HG02981 (cell line): Measurements from ENCODE around the gene RAB31.
"Not testable (repeated sequence)": the region's sequence is repeated elsewhere in the genome, so short reads cannot be mapped to it uniquely, and the experiment has no call there.

ENCODE experiments used
- ATAC-seq: cut with Tn5 transposase; IDR thresholded peaks from one replicate; pipeline ENCODE4 v1.9.1; 2021; ENCODE audit warnings: mild to moderate bottlenecking, moderate library complexity; ENCODE audit not compliant: unreplicated experiment

The RAB31 gene, protein sequence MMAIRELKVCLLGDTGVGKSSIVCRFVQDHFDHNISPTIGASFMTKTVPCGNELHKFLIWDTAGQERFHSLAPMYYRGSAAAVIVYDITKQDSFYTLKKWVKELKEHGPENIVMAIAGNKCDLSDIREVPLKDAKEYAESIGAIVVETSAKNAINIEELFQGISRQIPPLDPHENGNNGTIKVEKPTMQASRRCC

GRCh38 chr18:9708057-9708433 lies at the start of gene RAB31:
Gene RAB31 (plus strand): TSS chr18:9708301. CDS start chr18:9708406, 105 bp downstream.
- ATAC-seq = no peak

GRCh38 chr18:9659499-9660375 lies 48.4 kb upstream of the RAB31 start:
- ATAC-seq = no peak

- no peak for ATAC-seq
Observed at GRCh38 chr18:9661564-9661963, 46.5 kb upstream of the RAB31 start.

DNA sequence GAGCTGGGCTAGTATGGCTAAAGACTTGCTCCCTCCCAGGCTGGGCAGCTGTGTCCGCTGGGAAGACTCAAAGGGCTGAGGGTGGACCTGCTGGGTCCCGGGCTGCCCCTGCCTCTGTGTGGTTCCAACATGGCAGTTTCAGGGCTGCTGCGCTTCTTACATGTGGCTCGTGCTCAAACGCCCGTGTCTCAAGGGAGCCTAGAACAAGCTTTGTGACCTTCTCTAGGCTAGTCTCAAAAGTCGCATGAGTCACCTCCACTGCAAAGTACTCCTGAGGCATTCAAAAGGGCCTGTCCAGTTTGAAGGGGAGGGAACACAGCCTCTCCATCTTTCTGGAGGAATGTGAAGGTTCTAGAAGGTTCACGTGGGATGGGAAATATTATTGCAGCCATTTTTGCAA lies 44.7 kb upstream of the RAB31 start:
- no peak for ATAC-seq

GRCh38 chr18:9665314-9665713 lies 42.8 kb upstream of the RAB31 start:
- ATAC-seq = no peak

DNA sequence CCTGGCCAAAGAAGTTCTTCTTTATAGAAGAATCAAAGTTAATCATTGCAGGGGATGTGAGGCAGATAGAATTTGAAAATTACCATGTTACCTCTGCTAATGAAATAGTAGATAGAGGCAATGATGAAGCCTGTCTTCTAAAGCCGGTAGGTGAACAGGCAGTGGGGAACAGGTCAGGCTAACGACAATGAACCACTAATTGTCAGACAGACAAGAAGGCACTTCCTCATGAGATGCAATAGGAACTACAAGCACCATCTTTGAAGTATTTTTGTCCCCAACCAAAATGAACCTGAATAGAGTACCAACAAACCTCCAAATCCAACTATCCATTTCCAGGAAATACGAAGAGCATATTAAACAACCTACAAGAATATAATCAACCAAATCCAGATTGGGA lies 41.6 kb upstream of the RAB31 start:
- ATAC-seq = no peak

DNA sequence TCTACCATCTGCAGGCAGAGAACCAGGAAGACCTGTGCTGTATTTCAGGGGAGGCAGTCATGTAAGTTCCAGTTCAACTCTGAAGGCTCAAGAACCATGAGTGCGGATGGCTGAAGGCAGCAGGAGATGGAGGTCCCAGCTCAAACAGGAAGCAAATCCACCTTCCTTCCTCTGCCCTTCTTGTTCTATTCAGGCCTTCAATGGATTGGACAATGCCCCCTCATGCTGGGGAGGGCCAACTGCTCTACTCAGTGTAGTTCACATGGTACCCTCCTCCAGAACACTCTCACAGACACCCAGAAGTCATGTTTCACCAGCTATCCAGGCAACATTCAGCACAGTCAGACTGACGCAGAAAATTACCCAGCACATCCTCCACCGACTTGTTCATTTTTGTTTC lies 39.1 kb upstream of the RAB31 start:
- no peak for ATAC-seq

DNA sequence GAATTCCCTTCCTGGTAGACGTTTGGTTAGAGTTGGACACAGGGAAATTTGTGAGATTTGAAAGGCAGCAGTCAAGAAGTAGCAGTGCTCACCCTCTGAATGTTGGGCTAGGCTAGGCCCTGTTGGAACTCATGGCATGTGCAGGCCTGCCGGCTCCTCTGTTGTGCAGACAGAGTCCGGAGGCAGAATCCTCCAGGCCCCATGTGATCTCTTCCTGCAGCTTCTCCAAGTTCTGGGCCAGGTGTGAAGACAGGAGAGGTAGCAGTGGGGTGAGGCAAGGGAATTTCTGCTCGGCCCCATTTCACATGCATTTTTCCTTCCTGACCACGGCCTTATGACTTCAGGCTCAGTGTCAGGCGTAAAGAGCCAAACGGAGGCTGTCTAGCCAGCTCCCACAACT lies 36.9 kb upstream of the RAB31 start:
- ATAC-seq = no peak

DNA sequence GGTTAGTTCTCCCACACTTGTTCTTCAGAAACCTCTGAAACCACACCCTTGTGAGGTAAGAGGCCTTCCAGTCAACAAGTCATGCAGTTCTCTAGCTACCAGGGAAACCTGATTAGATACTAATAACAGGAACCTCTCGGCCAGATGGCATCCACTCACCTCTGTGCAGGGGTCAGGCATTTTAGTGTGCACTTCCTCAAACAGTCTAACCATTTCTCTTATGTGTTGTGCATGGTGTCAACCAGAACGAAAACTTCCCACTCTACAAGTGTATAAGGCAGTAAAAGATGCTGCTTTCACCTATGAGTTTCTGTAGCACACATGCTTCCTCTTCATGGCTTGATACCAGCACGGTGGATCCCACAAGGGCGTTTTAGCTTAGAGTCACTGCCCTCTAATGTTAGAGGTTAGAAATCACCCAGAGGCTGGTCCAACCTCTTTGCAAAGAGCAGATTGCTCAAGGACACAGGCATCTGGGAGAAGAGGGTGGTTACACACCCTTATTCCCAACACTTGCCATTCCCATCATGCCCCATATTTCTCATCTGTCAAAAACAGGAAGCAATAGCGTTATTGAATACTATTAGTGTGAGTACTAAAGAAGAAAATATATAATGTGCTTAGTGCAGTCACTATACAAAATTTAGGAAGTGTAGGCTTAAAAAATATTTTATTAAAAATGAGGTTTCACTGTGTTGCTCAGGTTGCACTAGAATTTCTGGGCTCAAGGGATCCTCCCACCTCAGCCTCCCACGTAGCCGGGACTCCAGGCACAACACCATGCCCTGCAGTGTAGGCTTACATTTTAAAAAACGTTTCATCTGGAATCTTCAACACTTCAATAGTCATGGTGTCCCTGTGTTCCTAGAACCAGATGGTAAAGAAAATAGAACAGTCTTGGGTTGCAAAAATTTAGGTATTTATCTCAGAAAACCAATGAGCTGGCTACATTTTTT lies 34.5 kb upstream of the RAB31 start:
- ATAC-seq = peak; percentile 99

DNA sequence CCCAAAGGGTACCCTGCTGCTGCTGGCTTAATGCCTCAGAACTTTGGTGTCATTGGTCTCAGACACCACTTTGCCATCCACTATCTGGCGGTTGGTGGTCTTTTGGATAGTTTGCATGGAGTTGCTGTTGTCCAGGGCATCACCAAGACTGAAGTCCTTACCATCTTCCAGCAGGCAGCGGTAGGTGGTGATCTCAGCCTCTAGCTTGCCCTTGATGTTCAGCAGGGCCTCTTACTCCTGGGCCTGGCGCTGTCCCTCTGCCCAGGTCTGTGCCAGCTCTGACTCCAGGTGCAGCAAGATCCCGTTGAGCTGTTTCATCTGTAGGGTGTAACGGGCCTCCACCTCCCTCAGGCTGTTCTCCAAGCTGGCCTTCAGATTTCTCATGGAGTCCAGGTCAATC lies 29.9 kb upstream of the RAB31 start:
- ATAC-seq = not testable (repeated sequence)

DNA sequence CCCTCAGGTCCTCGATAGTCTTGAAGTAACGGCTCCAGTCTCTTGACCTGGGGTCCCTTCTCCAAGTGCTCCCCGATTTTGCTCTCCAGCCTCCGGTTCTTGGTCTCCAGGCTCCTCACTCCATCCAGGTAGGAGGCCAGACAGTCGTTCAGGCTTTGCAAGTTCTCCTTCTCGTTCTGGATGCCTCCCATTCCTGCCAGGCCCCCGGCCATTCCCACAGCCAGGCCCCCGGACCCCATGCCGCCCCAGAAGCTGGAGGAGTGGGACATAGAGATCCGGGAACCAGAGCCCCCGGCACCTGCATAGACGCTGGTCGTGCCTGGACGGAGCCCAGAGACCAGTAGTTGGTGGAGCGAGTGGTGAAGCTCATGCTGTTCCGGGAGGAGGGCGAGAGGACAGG lies 29.0 kb upstream of the RAB31 start:
- no peak for ATAC-seq

DNA sequence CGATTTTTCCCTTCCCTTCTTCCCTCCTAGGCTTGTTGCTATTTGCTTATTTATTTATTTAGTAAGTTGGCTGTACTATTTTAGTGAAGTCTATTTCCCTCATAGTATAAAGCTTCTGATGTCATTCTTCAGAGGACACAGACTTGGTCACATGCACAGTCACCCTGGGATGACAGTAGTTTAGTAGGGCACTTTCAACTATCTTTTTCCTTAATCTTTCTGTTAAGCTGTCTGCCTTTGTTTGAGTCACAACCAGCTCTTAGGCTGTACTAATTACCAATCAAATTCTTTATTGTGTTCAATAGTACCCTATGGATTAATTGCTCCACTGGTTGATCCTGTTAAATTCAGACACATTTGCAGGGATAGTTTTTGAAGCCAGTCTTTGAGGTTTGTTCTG lies 26.9 kb upstream of the RAB31 start:
- no peak for ATAC-seq

DNA sequence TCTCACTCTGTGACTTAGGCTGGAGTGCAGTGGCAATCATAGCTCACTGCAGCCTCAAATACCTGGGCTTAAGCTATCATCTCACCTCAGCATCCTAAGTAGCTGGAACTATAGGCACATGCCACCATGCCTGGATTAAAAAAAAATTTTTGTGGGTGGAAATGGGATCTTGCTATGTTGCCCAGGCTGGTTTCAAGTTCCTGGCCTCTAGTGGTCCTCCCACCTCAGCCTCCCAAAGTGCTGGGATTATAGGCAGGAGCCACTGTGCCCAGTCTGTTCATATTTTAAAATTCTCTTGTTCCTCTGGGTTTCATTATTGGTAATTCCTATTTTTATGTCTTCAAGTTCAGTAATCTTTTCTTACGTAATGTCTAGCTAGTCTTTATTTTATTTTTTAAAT lies 25.5 kb upstream of the RAB31 start:
- ATAC-seq = no peak

DNA sequence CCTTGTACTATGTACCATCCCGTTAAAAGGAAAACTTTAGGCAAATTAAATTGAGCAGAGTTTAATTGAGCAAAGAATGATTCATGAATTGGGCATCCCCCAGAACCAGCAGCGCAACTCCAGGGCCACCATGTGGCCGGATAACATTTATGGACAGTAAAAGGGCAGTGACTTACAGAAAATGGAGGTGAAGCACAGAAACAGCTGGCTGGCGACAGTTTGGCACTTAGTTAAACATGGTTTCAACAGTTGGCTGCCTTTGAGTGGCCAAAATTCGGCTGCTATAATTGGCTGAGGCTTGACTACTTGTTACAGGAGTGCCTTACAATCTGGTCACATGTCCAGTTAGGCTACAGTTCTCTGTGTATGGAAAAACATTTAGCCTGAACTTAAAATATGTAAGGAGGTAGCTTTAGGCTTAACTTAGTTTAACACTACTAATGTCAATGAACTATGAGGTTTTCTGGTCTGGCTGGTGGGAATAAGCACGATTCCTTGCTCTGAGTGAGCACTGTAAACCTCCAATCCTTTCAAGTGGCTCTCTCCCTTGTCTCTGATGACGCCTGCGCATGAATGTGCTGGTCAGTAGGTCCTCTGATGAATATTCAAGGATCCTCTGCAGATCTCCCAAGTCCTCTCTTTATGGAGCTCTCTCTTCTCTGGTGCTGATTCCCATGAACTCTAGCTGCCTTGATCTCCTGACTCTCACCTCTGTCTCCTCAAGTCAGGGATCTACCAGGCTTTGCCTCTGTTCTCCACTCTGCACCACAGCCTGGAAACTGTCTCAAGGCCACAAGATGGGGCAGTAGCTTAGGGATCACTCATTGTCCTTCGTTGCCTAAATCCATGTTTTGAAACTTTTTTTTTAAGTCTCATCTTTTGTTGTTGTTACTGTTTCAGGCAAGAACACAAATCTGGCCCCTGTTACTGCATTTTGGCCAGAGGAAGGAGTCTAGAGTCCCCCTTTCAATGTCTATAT lies 24.4 kb upstream of the RAB31 start:
- no peak for ATAC-seq

GRCh38 chr18:9684881-9685614 lies 23.1 kb upstream of the RAB31 start:
- ATAC-seq = no peak

GRCh38 chr18:9685615-9685890 lies 22.5 kb upstream of the RAB31 start:
- ATAC-seq = no peak

- ATAC-seq = no peak
Observed at GRCh38 chr18:9688036-9688741, 19.9 kb upstream of the RAB31 start.

GRCh38 chr18:9689253-9689652 lies 18.8 kb upstream of the RAB31 start:
- ATAC-seq = no peak
